NCI-H2196 (cell line): ENCODE measurements around the gene LLGL1.
A peak's percentile ranks its signal among the peaks of the same experiment; 100 is the strongest.

ENCODE experiments used
- DNase-seq: peaks from one replicate; lab custom pipeline; 2025; ENCODE audit not compliant: unreplicated experiment; lab: John Stamatoyannopoulos, UW

Gene LLGL1

DNA sequence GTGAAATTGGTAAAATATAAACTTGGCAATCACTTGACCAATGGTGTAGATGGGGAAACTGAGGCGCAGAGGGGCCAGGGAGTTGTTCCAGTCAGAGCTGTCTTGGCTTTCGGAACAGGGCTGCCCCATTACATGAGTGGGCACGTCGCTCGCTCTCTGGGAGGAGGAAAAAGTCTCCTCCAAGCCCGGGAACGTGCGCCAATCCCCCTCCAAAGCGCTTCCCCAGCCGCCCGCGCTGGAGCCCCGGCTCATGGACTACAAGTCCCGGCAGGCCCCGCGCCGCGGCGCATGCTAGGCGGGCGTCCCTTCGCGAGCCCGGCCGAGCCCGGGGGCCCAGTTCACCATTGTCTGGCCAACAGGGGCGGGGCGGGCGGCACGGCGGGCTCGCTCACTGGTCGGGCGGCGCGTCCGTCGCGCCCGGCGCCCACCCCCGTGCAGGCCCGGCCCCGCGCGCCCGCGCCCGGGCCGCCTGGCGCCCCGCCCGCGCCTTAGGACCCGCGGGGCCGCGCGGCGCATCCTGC is at the start of gene LLGL1:
Gene LLGL1 (plus strand): TSS at position 515 of the 521 bp plus-strand sequence. CDS start 48 bp downstream, outside the sequence.
- peak; percentile 84 for DNase-seq

DNA sequence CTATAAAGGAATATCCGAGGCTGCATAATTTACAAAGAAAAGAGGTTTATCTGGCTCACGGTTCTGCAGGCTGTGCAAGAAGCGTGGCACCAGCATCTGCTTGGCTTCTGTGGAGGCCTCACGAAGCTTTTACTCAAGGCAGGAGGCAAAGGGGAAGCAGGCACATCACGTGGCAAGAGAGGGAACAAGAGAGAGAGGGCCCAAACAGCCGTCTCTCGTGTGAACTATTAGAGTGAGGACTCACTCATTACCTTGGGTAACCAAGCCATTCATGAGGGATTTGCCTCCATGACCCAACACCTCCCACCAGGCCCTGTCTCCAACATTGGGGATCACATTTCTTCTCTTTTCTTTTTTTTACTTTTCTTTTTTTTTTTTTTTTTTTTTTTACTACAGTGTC is 49.3 kb upstream of the LLGL1 start:
- no peak for DNase-seq

DNA sequence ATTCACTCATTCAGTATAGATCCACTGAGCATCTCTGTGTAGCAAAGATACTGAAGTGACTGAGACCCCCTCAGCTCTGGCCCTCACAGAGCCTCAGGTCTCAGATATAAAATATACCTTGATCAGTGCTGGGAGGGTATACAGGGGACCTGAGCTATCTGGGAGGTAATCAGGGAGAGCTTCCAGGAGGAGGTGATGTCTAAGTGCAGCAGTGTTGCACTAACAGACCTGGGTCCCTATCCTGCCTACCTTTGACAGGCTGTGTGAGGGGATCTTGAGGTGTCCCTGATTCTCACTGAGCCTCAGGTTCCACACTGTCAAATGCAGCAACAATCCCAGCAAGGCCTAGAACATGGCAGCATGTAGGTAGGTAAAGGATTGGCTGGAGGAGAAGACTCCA is 48.3 kb upstream of the LLGL1 start:
- no peak for DNase-seq

DNA sequence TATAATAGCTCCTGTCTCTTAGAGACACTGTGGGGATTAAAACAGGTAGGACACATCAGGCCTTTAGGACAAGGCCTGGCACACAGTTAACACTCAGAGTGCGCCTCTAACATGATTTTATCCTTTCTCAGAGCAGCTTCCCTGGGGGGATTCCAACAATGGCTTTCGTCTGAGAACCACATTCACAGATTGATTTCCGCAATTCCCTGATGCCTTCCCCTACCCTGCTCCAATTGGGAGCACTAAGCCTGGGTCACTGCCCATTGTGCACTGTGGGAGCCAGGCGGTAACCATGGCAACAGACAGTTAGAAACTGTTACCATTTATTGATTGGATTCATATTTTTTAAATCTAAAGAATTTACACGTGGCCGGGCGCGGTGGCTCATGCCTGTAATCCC is 47.7 kb upstream of the LLGL1 start:
- no peak for DNase-seq

DNA sequence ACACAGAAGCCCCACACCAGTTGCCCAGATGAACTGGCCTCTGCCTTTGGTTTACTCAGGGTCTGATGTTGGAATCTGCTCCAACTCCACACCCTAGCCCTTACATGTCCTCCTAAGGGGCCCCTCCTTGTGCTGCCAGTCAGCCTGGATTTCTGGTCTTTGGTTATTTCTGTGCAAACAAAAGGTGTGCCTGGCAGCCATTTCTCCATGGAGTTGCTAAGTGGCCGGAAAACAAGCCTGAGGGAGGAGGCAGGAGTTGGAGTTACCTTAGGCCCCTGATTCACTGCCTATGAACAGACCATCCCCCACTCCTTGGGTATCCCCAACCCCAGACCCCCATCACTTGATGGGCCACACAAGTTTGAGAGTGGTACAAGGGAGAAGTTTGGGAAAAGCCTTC is 46.2 kb upstream of the LLGL1 start:
- no peak for DNase-seq

DNA sequence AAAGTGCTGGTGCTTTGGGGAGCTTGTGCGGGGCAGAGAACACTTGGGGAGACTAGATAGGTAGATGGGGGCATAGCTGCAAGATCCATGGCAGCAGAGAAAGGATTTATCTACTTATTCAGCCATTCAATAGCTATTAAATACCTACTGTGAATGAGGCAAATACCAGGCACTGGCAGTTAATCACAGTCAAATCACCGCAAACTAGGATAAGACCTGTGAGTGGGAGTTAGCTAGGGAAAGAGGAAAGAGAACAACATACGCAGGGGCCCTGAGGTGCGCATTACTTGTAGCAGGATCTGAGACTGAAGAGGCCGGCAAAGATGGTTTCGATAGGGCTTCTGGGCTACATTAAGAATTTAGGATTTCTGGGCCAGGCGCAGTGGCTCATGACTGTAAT is 45.6 kb upstream of the LLGL1 start:
- no peak for DNase-seq

DNA sequence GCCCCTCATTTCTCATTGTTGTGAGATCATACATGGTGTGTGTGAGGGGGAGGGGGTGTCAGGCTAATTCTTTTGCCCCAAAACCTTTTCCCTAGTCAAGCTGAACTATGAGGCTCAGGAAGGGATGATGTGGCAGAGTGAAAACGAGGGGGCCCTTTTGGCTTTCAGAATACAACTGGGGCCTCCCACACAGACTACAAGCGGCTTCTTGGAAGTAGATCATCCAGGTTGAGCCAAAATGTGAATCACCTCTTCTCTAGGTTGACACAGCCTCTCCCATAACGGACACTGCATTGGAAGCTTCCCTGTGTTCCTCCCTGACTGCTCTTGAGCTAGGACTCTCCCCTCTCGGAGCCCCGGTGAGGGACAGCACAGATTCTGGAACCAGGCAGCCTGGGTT is 44.1 kb upstream of the LLGL1 start:
- DNase-seq: no peak

DNA sequence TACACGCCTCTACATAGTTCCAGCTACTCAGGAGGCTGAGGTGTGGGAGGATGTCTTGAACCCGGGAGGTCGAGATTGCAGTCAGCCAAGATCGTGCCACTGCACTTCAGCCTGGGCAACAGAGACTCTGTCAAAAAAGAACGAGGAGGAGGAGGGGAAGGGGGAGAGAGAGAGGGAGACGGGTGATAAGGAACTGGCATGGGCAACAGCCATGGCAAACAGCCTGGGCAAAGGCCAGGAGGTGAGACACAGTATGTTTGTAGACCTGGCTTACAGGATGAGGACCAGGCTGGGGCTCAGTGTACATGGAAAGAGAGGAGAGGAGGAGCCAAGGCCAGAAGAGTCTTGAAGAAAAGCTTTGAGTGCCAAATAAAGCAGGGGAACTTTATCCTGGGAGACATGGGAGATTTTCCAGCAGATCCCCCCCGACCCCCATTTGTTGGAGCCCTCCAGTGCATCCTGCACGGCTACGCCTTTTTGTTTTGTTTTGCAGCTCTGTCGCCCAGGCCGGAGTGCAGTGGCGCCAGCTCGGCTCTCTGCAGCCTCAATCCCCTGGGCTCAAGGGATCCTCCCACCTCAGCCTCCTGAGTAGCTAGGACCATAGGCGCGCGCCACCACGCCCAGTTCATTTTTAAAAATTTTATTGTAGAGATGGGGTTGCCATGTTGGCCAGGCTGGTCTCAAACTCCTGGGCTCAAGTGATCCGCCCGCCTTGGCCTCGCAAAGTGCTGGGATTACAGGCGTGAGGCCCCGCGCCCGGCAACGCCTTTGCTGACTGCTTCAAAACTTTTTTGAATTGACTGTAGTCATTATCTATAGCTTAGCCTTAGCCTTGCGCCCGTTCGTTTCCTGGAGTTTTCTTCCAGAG is 43.1 kb upstream of the LLGL1 start:
- DNase-seq: no peak

DNA sequence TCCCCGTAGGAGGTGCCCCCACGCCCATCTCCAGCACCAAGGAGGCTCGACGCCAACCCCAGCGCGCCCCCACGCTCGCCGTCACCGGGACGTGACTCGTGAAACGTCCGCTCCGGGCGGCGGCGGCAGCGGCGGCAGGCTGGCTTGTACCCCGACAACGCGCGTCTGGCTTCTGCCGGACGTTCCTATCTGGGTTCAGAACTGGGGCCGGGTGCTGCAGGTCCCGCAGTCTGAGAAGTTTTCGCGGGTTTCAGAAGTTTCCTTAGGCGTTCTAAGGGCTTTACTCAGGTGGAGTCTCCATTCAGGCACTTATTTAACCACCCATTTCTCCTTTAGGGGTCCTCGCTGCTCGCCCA is 42.5 kb upstream of the LLGL1 start:
- peak; percentile 53 for DNase-seq

DNA sequence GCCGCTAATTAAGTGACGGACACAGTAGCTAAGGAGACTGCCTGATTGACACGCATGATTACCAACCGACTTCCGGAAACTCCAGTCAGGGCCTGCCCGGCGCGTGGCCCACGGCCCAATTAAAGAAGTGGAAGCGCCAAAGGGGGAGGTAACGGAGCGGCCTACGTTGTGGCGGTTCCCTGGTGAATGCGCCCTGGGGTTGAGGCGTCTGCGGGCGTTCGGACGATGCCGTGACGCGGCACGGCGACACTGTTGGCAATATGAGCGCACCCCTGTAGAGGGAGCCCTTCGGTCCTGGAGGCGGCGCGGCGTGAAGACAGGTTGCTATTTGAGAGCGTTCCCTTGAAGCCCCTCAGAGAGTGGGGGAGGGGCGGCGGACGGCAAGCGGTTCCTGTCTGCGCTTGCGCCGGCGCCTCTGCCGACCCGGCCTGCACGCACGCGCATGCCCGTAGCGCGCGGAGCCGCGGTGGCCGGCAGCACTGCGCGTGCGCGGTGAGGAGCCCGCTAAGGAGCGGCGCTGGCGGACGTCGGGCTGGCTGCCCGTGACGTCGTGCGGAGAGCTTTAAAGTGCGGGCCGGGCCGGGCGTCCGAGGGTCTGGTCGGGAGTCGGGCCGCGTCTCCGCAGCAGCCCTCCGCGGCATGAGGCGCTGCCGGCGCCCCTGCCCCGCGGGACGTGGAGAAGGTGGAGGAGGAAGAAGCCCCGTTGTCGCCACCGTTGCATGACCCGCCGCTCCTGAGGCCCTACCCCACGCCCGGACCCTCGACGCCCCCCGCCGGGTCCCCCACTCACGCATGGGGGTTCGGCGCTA is 41.9 kb upstream of the LLGL1 start, which contains the start of gene ALKBH5:
Gene ALKBH5 (plus strand): TSS at position 495 of the 809 bp plus-strand sequence. CDS start 416 bp downstream, outside the sequence.
- peak; percentile 91 for DNase-seq

DNA sequence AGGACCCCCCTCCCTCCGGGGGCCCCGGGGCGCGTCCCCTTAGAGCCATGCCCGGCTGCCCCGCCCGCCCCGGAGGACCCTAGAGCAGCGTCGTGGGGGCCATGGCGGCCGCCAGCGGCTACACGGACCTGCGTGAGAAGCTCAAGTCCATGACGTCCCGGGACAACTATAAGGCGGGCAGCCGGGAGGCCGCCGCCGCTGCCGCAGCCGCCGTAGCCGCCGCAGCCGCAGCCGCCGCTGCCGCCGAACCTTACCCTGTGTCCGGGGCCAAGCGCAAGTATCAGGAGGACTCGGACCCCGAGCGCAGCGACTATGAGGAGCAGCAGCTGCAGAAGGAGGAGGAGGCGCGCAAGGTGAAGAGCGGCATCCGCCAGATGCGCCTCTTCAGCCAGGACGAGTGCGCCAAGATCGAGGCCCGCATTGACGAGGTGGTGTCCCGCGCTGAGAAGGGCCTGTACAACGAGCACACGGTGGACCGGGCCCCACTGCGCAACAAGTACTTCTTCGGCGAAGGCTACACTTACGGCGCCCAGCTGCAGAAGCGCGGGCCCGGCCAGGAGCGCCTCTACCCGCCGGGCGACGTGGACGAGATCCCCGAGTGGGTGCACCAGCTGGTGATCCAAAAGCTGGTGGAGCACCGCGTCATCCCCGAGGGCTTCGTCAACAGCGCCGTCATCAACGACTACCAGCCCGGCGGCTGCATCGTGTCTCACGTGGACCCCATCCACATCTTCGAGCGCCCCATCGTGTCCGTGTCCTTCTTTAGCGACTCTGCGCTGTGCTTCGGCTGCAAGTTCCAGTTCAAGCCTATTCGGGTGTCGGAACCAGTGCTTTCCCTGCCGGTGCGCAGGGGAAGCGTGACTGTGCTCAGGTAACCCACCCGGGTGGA is 41.0 kb upstream of the LLGL1 start:
- DNase-seq: no peak

DNA sequence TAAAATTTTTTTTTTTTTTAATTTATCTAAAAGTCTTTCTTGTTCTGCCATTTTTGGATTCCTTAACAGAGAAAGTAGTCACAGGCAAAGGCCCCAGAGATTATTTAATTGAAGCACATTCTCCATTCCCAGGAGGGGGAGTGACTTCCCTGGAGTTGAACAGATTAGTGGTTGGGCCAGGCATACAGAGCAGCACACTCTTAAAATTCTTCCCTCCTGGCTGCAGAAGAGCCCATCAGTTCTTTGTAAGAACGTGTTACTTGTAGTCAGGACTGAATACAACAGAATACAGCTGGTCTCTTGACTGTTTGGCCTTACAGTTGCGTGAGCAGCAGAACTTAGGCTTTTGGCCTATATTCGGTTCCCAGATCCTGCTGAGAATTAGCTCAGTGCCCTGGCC is 40.0 kb upstream of the LLGL1 start:
- DNase-seq: no peak

DNA sequence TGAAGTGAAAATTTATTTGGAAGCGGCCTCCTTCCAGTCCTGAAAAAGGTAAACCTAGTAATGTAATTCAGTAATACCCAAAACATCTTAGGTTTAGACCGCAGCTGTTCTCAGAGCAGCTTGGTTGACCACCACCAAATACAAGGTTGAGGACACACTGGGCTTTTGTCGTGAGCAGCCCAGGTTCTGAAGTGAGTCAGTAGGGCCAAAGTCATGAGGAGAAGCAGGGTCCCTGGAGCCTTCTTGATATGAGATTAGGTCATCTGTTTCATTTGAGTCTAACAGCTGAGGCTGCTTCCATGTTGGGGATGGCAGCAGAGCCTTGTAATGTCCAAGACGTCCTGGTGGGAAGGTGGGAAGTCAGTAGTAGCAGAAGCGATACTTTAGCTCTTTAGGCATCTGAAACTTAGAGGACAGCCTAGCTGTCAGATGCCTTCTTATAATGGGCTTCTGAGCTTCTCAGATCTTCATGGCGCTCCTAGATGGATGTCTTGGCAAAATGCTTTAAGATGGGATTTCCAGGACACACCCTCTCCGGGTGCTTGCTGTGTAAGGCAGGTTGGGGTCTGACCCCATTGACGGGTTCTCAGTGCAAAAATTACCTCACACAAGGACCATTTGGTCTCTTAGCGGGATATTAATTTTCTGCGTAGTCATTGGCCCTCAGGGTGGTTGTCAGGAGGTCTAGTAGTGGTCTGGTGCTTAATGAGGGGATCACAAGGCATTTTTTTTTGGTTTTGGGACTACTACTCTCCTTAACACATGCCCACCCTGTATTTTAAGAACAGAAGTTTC is 39.4 kb upstream of the LLGL1 start:
- DNase-seq: no peak

DNA sequence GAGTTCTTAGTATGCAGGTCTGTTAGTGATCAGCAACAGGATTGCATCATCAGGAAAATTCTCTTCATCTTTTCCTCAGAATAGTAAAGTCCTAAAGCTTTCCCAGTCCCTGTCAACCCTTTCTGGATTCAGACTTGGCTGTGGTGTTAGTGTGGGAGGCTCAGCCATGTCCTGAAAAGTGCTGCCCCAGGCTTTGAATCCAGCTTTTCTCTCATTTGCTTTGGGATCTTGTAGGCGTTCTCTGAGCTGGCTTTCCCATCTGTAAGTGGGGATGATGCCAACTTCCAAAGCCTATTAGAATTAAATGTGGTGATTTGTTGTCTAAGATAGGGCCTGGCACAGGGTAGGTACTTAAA is 38.8 kb upstream of the LLGL1 start:
- no peak for DNase-seq

DNA sequence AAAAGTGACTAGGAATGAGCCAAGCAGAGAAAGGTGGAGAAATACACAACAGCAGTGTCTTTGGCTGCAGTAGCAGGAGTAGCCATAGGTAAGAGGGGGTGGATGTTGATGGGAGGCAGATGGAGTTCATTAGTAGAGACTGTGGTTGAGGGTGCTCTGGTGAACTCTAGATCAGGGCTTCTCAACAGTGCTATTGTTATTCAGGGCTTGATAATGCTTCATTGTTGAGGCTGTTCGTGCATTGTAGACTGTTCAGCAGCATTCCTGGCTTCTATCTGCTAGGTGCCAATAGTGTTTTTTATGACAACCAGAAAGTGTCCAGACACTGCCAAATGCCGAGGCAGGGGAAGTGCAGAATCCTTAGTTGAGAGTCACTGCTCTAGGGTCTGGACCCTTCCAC is 38.2 kb upstream of the LLGL1 start:
- no peak for DNase-seq

DNA sequence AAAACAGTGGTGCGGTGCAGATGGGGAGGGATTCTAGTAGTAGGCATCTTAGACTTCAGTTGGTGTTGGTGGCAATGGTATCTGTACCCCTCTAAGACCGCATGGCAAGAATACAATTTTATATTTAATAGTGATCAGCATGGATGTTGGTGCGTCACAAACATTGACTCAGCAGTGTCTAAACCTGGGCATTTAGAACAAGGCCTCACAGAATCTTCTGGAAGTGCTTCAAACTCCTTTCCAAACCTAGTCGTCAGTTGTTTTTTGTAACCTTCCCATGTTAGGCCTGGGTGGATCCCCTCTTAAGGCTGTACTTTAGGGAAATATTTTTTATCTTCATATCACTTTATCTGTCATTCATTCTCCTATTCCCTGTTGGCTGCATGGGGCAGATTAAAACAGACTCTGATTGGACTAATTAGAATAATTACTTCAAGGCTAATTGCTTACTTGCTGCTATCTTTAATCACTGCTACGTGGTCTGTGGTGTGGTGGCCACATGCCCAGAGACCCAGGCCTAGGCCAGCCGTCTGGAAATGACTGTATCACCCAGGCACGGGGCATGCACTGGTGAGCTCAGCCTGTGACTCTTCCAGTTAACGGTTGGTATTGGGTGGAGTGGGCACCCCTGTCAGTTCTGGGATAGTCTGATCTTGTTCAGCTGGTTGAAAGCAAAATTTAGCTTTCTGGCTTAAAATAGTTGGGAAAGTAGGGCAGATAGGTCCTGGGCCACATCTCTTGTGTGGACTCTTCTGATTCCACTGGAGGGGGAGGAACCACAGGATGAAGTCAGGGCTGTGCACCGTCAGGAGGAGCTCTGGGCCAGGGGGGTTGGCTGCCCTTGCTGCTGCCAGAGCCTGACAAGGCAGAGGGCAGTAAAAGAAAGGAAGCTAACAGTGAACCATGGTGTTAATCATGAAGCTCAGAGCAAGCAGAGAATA is 37.3 kb upstream of the LLGL1 start:
- DNase-seq: no peak

DNA sequence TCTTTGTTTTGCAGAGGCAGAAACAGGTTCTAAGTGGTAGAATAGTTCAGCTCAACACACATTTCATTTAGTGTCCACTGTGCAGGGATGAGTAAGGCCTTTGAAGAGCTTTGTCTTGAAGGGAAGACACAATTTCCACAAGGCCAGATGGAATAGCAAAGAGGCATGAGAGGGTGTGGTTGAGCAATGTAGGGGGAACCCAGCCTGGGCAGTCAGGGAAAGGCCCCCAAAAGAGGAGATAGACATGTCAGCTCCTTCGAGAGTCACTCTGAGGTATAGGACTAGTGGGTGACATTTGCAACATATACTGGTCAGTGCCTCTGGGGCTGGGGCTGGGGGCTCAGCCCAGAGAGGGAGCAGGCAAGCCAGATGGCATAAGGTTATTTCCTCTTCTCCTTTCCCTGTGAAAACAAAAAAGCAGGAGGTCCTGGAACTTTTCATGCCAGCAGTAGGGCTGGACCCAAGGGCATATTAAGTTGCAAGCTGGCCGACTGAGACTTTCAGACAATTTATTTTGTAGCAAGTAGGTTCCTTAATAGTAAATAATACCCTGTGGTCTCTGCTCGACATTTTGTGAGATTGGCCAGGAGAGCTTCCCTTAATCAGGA is 34.7 kb upstream of the LLGL1 start:
- DNase-seq: peak; percentile 26

DNA sequence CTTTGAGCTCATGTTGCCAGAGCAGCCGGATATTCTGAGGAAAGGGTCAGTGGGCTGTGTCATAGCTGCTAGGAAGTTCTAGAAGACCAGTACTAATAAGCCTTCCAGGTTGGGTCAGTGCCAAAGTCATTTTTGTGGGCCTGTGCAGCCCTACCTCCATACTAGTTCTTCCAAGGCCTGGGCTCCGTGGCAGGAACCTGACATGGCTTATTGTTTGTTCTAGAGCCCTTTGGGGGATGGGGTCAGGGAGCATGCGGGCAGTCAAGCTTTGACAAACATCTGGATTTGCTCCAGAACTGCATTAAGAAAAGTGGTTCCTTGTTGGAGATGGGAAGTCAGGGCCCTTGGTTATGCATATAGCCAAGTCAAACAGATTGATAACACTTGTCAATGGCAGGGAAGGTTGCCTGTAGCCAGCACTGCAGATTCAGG is 34.2 kb upstream of the LLGL1 start:
- DNase-seq: no peak

DNA sequence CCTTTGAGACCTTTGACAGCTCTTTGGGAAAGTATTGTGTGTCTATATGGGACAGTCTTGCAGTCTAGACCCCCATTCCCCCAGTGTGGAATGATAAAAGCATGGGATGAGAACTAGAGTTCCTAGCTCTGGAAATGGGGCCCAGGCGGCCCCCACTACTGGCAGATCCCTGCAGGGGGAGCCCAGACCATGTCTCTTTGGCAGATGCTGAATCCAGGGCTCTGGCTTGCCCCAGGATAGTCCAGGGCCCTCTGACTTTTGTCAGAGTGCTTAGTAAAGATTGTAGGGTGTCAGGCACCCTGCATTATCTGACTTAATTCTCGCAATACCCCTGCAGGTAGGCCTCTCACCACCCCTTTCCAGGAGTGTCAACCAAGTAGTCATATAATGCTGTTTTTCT is 33.5 kb upstream of the LLGL1 start:
- no peak for DNase-seq
